Fibroblast of skin of scalp (primary cell): ENCODE results near the gene FAM227A.
"Not testable (repeated sequence)": the region's sequence is repeated elsewhere in the genome, so short reads cannot be mapped to it uniquely, and the experiment has no call there.

Experiments used
- DNase-seq: peaks from one replicate; pipeline ENCODE4 v3.0.0-alpha.2; 2013

The FAM227A gene

DNA sequence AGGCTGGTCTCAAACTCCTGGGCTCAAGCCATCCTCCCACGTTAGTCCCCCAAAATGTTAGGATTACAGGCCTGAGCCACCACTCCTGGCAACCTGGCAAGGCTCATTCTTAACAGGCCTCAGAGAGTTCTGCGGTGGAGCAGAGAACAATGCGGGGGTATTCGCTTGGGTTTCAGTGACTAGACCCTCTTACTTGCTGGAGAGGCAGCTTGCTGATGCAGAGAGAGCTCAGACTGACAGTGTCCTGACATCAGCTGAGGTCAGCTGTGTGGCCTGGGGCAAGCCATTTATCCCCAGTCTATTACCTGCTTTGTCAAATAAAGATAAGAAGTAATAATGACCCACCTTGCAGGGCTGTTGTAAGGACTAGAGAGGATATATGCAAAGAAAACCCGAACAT lies 46.0 kb downstream of the FAM227A start:
- no peak for DNase-seq

DNA sequence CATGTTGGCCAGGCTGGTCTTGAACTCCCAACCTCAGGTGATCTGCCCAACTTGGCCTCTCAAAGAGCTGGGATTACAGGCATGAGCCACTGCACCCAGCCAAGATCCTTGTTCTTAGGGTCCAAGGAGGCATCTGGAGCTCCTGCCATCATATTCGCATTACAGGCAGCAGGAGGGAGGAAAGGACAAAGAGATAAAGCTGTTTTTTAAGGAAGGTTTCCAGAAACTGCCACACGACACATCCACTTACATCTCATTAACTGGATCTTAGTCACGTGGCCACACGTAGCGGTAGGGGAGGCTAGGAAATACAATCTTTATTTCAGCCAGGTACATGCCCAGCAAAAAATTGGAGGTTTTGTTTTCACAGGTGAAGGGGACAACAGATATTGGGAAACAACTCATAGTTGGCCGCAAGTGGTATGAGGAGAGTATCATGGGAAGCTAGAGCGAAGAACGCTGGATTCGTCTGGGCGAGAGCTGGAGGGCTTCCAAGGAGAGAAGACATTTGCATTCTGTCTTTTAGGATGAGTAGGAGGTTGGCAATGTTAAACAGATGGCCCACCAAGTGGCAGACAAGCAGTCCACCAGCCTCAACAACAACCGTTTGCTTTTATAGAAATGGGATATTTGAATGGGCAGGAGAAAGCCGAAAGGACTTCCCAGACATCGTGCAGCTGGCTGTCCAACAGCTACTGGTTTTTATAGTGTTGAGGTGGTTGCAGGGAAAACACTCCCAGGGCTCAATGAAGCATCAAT lies 47.0 kb downstream of the FAM227A start:
- DNase-seq, result no peak

DNA sequence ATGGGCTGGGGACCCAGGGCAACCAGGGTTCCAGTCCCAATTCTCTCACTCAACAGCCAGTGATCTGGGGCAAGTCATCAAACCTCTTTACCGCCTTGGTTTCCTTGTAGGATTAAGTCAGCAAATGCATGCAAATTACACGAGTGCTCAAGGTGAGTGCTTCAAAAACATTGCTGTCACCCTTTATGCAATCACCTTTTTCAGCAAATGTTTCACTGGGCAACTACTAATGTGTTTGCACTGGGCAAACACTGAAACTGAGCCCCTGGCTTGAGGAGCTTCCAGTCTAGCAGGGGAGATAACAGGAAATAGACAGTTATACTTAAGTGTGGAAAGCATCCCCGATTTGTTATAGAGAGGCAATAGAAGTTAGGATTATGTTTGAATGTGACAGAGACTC lies 48.5 kb downstream of the FAM227A start:
- no peak for DNase-seq

DNA sequence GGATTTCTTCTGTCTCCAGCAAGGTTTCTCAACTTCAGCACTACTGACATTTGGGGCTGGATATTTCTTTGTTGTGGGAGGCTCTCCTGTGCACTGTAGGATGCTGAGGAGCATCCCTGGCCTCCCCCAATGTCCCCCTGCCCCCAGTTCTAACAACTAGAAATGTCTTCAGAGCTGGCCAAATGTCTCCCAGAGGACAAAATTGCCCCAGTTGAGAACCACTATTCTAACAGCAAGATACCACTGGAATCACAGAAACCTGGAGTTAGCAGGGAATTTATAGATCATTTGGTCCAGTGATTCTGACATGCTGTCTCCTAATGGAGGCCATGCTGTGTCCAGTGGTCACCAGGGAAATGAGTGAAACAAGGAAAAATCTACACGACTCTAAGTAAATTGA lies 54.0 kb downstream of the FAM227A start:
- no peak for DNase-seq

DNA sequence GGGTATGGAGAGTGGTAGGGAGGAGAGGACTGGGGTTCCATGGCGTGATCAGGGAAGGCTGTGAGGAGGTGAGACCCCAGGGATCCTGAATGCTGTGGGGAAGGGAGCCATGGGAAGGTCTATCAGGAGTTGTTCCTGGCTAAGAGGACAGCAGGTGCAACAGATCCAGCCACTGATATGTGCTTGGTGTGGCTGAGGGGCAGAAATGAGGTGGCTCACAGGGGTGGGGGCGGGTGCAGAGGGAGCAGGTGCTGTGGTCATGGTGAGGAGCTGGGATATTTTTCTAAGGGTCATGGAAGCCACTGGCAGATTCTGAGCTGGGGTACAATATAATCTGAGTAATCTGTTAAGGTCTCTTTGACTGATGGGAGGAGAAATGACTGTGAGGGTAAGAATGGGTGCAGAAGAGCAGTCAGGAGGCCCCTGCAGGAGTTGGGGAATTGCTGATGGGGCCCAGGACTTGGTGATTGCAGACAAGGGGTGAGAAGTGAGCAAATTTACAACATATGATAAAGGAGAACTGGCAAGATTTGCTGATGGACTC lies 54.9 kb downstream of the FAM227A start:
- DNase-seq, result no peak

DNA sequence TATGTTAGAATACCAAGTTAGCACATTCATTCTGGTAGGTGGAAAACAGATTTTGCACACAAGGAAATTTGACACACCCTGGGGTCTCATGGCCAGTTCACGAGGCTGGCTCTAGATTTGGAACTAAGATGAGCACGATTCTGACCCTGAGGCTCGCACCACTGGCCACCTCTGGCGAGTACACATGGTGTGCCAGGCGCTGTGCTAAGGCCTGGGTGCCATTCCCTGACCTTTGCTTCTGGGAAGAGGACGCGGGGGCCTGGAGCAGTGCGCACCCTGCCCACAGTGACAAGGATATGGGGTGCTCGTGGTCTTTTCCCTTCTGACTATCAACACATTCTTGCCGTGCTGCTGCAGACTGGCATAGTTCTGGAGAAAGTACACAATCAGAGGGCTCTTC lies 56.7 kb downstream of the FAM227A start:
- no peak for DNase-seq

DNA sequence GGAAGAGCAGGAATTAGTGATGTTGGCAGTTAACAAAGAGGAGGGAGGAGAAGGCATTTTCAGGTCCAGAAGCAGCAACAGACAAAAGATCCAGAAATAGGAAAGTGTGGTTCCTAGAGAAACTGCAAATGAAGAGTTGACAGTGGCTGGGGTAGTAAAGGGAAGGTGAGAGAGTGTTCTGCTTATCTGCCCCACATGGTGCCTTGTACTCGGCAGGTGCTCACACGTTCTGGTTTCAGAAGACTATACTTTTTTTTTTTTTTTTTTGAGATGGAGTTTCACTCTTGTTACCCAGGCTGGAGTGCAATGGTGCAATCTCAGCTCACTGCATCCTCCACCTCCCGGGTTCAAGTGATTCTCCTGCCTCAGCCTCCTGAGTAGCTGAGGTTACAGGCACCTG lies 73.3 kb downstream of the FAM227A start:
- not testable (repeated sequence) for DNase-seq

DNA sequence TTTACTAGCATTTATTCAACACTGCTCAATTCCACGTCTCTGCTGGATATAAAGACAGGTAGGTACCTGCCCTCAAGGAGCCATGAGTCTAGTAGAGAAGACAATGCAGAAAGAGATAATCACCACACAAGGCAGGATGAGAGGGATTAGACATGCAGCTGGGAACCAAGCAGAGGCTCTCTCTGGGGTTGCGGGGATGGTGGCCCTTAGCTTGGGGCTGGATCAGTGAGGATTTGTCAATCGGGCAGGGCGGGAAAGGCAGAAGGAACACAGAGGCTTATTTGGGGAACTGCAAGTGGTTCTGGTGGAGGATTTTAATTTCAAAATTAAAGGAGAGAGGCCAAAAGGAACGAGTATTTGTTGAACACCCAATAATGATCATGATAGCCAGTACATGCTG lies 77.7 kb downstream of the FAM227A start:
- no peak for DNase-seq

DNA sequence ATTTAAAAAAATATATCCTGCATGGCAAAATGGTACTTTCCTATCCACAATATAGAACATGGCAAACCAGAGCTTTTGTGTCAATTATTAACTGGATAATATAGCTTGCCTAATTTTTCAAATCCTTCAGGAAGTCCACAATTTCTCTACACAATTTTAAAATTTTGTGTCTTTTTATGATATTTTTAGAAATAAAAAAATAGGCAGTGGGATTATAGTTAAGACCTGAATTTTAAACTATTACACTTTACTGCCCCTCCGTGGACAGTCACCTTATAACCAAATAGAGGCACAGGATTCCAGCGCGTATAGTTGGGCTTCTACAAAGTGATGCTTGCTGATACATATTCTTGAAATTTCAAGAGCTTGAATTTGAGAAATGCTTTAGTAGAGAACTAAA lies 84.1 kb downstream of the FAM227A start:
- DNase-seq, result peak; percentile 60

DNA sequence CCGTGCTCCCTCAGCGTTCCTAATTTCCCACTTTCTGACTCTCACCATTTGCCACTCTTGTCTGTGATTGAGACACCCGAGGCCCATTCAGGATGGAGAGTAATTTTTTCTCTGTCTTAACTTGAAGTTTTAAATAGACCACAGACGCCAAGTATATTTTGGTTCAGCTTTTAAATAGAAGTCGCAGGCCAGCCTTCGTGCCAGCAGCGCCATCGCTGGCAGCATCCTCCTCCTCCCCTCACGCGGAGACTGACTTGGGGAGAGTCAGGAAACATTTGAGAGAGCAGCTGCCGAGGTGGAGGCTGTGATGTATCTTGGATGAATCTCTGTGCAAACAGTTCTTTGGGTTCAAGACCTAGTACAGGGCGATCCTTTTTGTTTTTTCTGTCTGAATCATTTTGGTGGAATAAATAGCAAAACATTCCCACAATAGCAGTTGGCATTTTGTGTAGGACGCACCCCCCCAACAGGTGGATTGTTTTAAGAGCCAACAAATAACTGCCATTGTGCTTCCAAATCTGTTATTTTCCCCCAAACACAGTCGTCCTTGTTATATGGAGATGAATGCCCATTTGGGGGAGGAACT lies 85.3 kb downstream of the FAM227A start:
- DNase-seq, result peak; percentile 31

DNA sequence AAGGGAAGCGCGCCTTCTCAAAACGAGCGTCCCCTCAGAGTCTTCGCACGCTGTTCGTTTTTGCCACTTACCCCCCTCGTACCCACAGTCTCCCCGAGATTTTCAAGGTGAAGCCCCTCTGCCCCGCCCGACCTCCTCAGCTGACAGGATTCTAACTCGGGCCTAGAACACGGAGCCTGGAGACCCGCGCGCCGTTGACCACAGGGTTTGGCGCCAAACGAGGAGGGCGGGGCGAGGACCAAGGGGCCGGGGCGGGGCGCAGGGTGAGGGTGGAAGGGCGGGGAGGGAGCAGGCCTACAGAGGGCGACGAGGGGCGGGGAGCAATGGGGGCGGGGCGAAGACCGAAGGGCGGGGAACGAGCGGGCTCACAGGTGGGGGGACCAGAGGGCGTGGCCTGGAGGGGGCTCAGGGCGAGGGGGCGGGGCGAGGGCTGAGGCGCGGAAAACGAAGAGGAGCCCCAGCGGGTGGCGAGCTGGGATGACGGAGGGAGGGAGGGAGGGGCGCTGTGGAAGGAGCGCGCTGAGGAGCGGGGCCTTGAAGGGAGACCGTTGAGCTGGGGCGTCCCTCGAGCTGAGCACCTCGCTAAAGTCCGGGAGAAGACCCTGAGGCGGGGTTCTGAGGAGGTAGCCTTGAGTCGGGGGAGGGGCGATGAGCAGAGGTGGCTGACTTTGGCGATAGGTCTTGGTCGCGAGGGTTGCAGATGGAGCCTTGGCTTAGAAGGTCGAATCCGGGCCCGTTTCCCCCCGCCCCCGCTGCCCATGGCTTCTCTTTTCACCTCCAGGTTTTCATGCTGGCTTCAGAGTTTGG lies 86.0 kb downstream of the FAM227A start, which contains the start of gene DMC1:
DMC1 (minus strand) TSS at position 212 of the 807 bp plus-strand sequence. CDS start 1,927 bp downstream, outside the sequence.
- DNase-seq, result peak; percentile 89

DNA sequence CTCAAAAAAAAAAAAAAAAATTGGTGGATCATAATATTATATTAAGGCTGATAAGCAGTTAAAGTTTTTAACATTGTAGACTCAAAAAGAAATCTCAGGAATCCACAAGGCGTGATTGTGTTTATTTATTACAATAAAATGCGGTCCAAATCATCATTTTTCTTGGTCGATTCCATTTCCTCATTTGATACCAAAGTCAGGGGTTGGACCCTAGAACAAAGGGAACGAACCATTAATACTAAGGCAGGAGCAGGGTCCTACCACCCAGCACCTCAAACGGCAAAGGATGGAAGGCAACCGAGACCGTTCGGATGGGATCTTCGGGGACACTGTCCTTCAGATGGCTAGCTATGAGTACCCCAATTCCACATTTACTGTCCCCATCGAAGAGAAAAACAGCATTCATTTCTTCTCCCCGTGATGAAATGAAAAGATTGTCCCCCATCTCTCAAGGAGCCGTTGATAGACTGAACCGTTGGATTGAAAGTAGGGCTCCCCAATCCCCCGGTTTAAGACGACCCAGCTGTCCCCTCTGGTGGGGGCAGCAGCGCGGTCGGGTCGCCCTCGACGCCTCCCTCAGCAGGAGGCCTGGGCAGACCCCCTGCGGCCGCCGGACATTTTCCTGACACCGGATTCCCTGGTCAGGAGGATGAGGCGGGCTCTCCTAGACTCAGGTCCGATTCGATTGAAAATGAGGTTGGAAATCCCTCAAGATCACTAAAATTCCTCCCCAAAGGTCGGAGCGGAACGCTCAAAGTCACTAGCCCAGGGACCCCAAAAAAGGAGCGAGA lies 86.8 kb downstream of the FAM227A start:
- no peak for DNase-seq

DNA sequence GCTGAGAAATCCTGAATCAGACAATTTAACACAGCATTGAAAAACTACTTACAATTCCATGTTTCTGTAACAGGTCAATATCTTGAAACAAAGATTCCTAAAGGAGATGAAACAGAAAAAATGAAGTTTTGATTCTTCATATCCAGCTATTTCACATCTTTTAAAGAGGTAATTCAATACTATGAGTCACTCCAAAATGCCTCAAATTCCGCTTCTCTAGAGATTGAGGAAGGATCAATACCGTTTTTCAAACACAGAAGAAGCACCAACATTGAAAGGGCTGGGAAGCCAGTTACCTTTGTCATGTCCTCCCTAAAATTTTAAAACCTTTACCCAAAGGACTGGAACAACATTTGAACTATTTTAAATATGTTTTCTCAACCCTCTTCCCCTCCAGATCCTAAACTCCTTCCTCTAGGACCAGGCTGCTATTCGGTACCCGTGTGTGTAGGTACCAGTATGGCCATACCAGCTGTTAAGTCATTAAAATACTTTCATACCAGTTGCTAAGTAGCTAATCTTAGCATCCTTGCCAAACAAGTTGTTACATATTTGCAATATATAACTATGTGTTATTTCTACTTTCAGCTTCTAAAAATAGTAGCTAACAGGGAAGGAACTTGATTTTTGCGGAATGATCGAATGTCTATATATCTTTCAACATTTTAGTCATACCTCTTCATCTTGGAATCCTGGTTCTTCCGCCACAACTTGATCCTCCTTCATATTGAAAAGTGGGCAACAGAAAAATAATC lies 88.5 kb downstream of the FAM227A start:
- DNase-seq, result peak; percentile 61

DNA sequence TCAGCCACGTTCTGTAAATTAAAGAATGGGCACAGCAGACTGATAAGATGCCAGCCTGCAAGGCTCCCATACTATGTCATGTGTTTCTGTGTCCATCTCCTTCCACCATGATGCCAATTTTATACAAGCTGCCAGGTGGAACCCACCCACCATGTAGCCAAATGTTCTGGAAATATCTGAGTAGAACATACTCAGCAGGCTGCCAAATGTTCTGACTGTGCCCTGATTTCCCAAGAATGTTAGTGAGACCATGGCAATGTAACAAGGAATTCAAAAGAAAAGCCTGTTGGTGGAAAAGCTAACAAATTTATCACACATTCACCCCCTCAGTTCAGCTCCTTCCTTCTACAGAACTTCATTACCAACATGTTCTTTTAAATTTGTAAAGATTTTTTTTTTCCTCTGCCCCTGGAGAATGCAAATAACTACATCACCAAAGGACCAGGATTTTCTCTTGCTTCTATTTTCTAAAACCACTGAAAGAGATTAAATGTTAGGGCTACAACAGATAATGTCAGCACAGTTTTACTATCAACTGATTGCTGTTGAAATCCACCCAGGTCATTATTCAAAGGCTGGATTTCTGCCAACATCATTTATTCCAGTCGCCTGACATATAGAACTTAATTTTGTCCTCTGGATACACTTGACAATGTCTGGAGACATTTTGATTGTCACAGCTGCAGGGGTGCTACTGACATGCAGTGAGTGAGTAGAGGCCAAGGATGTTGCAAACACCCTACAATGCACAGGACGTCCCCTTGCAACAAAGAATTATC lies 89.3 kb downstream of the FAM227A start:
- DNase-seq, result no peak

DNA sequence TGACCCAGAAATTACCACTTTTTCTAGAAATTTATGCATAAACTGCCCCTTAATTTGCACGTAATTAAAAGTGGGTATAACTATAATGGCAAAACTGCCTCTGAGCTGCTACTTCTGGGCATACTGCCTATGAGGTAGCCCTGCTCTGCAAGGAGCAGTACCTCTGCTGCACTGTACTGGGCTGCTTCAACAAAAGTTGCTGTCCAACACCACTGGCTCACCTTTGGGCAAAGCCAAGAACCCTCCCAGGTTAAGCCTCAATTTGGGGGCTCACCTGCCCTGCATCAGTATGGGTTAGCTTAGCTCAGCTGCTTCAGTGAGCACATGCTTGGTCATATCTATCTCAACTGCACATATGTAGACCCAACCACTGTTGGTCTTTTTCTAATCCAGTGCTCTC lies 90.8 kb downstream of the FAM227A start:
- DNase-seq, result no peak

DNA sequence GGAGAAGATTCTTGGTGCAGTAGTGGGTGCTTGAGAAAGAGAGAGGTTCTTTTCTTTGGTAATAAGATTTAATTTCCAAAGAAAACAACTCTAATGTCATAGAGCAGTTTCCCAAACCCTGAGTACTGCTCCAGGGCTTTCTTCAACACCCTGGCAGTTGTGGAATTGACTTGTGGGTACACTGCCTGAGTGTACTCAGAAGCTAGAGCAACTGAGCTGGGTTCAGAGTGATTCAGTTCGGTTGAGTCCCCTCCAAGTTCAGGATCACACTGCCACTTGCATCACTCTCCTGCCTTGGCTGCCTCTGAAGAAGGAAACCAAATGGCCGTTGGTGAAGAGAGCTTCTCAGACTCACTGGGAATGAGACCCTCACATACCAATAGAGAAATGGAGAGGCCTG lies 91.5 kb downstream of the FAM227A start:
- no peak for DNase-seq

DNA sequence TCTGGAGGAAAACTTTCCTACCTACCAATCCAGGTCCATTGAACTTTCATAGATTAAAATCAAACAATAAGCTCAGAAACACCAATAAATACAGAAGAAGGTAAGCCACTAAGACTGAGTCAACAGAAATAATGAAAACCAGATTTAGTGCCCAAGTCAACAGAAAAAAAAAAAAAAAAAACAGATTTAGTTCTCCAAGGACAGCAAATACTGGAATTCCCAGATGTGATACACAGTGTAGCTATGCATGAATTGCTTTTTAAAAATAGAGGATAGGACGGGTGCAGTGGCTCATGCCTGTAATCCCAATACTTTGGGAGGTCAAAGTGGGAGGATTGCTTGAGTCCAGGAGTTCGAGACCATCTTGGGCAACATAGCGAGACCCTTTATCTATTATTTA lies 101.9 kb downstream of the FAM227A start:
- peak; percentile 84 for DNase-seq

DNA sequence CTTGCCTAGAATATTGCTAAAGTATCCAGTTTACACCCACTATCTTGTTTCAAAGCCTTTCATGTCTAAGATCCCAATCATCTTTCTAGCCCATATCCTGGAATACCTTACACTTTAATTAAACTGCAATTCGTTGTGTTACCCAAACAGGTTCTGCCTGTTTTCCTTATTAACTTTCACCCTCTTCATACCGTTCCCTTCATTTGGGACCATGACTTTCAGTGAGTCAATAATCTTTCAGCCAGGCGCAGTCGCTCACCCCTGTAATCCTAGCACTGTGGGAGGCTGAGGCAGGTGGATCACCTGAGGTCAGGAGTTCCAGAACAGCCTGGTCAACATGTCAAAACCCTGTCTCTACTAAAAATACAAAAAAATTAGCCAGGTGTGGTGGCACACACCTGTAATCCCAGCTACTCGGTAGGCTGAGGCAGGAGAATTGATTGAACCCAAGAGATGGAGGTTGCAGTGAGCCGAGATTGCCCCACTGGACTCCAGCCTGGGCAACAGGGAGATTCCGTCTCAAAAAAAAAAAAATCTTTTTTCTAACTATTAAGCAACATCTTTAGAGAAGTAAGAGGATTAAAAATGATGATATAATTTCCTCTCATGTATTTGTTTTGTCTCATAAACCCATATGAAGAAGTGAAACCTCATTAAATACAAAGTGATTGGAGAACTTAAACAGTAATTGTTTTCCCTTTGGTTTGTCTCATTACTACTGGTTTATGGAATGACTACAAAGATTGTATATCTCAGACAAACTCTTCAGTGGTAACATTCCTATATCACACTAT lies 106.9 kb downstream of the FAM227A start:
- DNase-seq, result no peak

DNA sequence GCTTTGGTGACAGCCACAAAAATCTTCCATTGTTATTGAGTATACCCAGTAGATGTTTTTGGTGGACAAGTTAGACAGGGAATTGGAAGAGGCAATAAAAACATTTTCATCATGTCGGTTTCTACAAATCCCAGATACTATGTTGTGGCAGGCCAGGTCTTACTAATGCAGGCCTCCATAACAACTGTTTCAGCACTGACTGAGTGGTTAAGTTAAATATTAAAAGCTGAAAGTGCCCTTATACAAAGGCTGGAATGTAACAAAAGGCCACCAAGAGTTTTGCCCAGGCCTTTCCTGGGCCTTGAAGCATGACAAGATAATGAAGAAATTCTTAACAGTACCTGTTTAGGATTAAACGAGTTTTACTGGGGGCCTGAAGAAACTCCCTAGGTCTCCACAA lies 115.5 kb downstream of the FAM227A start:
- no peak for DNase-seq
